GM18907 (cell line): ENCODE data around the gene GSTO1.
A peak's percentile ranks its signal among the peaks of the same experiment; 100 is the strongest.

Experiments
- ATAC-seq: cut with Tn5 transposase; IDR thresholded peaks from one replicate; pipeline ENCODE4 v1.9.1; 2021; ENCODE audit warnings: mild to moderate bottlenecking, moderate library complexity; ENCODE audit not compliant: unreplicated experiment

Gene GSTO1

DNA sequence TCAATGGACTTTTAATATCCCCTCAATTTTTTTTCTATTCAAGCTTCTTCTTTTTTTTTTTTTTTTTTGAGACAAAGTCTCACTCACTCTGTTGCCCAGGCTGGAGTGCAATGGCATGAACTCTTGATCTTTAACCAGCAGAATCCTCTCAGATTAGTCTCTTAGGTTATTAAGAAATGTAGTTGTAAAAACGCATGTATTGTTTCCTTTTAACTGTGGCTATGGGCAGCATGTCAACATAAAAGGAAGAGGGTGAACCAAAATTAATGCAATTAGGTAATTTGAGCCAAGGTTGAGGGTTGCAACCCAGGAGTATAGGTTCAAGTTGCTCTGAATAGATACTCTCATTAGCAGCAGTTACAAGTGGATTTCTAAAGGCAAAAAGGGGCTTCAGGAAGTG, 4.3 kb upstream of the GSTO1 start:
- no peak for ATAC-seq

DNA sequence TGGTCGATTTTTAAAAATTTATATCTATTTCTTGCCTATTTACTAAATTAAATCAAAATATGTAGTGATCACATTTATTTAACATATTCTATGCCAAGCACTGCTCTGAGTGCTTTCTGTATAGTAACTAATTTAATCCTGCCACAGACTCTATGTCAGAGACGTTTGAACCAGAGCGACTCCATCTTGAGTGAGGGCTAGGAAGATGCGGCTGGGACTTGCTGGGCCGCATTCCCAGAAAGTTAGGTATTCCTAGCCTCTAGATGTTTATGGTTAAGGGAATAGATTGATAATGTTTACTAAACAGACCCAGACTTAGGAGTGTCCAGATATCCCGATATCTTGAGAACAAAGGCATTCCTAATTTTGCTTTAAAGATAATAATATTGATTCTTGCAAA, 3.2 kb upstream of the GSTO1 start:
- no peak for ATAC-seq

GRCh38 chr10:104252368-104252767, 2.3 kb upstream of the GSTO1 start:
- no peak for ATAC-seq

DNA sequence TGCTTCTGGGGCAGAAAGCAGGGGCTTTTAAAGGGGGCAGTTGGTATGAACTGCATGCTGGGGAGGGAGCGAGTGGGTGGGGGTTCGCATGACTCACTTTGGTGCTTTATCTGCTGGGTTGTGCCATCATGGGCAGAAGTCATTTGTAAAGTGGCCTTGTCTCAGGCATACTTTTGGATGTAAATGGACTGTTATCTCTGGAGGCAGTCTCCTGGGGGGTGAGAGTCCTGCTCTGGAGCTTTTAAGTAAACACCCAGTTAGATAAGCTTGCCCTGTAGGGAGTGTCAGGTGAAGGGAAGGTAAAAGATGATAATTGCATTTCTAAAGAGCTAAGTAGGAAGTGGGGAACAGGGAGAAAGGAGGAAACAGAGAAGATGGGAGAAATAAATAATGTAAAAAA, 1.6 kb upstream of the GSTO1 start:
- no peak for ATAC-seq

DNA sequence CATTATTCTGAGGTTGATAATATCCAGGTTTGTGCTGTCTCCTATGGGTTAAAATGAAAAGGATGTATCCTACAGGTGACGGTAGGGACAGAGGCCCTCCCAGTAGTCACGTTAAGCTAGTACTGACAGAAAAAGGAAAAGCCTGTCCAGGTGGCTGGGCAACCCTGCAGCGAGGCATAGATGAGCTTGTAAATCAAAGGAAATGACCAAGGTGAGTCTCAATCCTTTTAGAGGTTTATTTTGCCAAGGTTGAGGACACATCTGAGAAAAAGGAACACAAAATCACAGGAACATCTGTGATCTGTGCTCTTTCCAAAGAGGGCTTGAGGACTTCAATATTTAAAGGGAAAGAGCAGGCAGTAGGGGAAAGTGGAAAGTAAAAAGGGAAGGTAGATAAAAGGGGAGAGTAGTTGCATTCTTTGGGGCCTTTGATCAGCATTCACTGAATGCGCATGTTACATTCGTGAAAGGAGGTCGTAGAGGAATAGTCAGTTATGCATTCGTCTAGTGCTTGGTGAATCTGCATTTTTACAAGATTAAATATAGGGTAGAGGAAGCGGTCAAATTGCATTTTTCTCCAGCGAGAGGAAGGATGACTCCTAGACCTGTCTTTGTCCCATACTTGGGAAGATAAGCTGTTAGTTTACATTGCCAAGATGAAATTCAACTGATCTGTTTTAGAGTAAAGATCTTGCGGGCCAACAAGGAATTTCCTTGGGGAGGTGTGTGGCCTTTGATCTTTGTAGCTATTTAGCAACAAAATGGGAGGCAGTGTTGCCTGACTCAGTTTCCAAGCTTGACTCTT, 884 bp upstream of the GSTO1 start:
- no peak for ATAC-seq

DNA sequence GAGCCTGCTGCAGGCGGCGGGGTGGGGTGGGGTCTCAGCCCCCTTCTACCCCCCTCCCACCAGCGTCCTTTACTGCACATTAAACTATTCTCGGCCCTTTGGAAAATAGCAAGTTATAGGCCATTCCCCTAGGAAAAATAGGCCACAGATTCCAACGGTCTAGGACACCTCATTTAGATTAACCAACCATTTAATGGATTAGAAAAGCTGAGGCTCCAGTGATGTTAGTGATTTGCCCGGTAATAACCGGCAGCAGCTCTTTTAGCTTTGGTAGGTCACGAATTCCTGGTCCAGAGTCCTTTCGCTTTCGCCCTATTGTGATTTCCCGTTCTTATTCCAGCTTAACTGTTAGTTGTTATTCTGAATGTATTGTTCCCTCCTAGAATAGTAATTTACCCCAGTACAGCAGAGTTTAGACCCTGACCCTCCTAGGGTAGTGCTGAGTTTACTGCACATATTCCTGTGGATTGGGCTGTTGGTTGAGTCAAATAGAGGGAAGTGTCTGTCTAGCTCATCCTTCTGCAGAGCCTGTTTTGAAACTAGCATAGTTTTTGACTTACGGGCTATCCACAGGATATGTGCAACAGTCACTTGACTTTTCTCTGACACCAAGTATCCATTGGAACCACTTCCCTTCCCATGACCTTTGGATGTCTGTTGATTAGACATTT, 754 bp downstream of the GSTO1 start:
- ATAC-seq: peak; percentile 46

- no peak for ATAC-seq
Measured at GRCh38 chr10:104256335-104256961, 1.8 kb downstream of the GSTO1 start.

DNA sequence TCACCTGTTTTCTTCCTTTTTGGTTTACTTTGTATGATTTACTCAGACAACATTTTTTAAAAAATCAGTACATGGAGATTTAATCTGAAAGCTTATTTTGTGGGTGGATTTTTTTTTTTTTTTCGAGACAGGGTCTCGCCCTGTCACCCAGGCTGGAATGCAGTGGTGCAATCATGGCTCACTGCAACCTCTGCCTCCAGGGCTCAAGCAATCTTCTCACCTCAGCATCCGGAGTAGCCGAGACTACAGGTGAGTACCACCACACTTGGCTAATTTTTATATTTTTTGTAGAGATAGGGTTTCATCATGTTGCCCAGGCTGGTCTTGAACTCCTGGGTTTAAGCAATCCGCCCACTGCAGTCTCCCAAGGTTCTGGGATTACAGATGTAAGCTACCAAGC, 2.5 kb downstream of the GSTO1 start:
- no peak for ATAC-seq

GRCh38 chr10:104258209-104258608, 3.5 kb downstream of the GSTO1 start:
- no peak for ATAC-seq

DNA sequence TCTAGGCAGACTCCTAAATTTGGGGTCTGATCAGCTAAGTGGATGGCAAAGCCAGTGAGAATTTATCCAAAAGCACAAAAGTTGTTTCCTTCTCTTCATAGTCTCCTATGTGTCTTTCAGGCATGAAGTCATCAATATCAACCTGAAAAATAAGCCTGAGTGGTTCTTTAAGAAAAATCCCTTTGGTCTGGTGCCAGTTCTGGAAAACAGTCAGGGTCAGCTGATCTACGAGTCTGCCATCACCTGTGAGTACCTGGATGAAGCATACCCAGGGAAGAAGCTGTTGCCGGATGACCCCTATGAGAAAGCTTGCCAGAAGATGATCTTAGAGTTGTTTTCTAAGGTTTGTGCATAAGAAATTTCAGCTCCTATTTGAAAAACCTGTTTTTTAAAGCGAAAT, 4.8 kb downstream of the GSTO1 start:
- ATAC-seq: no peak

- no peak for ATAC-seq
Measured at GRCh38 chr10:104259999-104260774, 5.5 kb downstream of the GSTO1 start.

DNA sequence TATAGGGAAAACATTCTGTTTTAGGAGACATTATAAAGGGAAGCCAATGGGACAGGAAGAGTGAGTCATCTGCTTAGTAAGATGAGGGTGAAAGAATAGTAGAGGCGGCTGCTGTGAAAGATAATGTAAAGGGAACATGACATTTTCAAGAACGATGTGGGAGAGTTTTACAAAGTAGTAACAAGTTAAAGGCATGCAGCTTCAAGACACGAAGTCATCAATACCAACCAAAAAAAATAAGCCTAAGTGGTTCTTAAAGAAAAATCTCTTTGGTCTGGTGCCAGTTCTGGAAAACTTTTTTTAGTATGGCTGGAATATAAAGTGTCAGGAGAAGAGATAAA, 6.1 kb downstream of the GSTO1 start:
- ATAC-seq: no peak

DNA sequence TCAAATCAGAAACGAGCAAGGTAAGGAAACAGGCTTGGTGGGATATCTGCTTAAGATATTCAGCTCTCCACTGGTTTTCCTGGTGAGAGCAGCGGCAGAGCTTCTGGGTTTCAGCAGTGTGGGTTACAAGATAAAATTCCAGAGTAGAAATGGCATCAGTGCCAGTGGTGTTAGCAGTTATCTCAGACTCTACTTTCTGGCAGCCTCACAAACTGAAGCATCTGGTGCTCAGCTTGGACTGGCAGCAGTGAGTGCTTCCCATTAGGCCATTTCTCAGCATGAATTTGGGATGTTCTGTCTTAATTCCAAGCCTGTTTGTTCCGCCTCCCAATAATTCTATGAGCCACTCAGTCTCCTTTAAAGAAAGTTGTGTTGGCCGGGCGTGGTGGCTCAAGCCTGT, 7.4 kb downstream of the GSTO1 start:
- no peak for ATAC-seq

- ATAC-seq: no peak
Measured at GRCh38 chr10:104264783-104265182, 10.1 kb downstream of the GSTO1 start.

- no peak for ATAC-seq
Measured at GRCh38 chr10:104267721-104268404, 13.2 kb downstream of the GSTO1 start.

- peak; percentile 0 for ATAC-seq
Measured at GRCh38 chr10:104268405-104268712, 13.7 kb downstream of the GSTO1 start.

- ATAC-seq: peak; percentile 99
Measured at GRCh38 chr10:104268713-104269645, 14.3 kb downstream of the GSTO1 start, which contains the start of gene GSTO2. Gene GSTO2, plus strand, starts transcription at chr10:104269184. Its CDS starts 5,732 bp downstream, at chr10:104274916.

GRCh38 chr10:104273286-104273685, 18.6 kb downstream of the GSTO1 start:
- no peak for ATAC-seq

DNA sequence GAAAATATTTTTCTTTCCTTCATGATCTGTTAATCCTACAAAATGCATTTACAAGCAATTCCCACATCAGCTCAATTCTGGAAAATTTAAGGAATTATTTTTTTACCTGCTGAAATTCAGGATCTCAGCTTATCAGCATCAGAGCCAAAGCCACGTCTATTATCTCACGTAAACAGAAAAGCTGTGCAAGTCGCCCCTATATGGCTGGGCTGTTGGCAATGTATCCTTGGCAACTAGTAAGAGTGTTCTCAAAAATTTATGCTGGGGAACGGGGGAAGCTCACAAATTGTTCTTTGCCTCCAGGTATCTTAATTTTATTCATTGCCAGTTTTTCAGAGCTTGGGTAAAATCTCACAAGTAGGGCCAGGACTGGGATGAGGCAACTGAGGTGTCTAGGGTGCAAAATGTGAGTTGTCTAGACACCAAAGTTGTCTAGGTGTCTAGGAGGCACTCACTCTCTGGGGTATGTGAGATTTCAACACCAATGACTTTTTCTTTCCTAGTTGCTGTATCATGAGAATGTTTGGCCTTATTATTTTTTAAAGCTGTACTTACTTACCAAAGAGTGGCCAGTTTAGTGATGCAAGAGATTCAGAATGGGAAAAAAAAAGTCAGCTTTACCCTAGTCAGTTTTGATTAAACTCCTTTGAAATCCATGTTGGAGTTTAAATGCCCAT, 19.3 kb downstream of the GSTO1 start:
- no peak for ATAC-seq
